Hepatic stellate cell (primary cell): ENCODE measurements around the gene LRRC70.
"Not testable (repeated sequence)": the region's sequence is repeated elsewhere in the genome, so short reads cannot be mapped to it uniquely, and the experiment has no call there.

ENCODE experiments used
- DNase-seq: peaks from one replicate; pipeline ENCODE4 v3.0.0; 2011; ENCODE audit warnings: low spot score

The LRRC70 gene

GRCh38 chr5:62608529-62609511 is 30.2 kb downstream of the LRRC70 start:
- no peak for DNase-seq

GRCh38 chr5:62614355-62614754 is 35.7 kb downstream of the LRRC70 start:
- no peak for DNase-seq

GRCh38 chr5:62616615-62617277 is 38.1 kb downstream of the LRRC70 start:
- no peak for DNase-seq

- DNase-seq, result no peak
Observed at GRCh38 chr5:62617943-62618342, 39.3 kb downstream of the LRRC70 start.

GRCh38 chr5:62620761-62621160 is 42.1 kb downstream of the LRRC70 start:
- no peak for DNase-seq

- DNase-seq, result no peak
Observed at GRCh38 chr5:62621280-62621679, 42.7 kb downstream of the LRRC70 start.

- DNase-seq, result no peak
Observed at GRCh38 chr5:62623271-62623670, 44.7 kb downstream of the LRRC70 start.

- DNase-seq, result not testable (repeated sequence)
Observed at GRCh38 chr5:62624436-62624835, 45.8 kb downstream of the LRRC70 start.

GRCh38 chr5:62626534-62626933 is 47.9 kb downstream of the LRRC70 start:
- DNase-seq, result no peak

GRCh38 chr5:62627121-62627520 is 48.5 kb downstream of the LRRC70 start:
- DNase-seq, result no peak

GRCh38 chr5:62627901-62628300 is 49.3 kb downstream of the LRRC70 start:
- DNase-seq, result no peak
